Dedifferentiated amniotic fluid mesenchymal stem cell (primary cell): Measurements from ENCODE around the gene RASA2.
A peak's percentile ranks its signal among the peaks of the same experiment; 100 is the strongest.
"Not testable (repeated sequence)": the region's sequence is repeated elsewhere in the genome, so short reads cannot be mapped to it uniquely, and the experiment has no call there.

ENCODE experiments used
- DNase-seq: peaks from one replicate; pipeline ENCODE4 v3.0.0-alpha.2; 2016; ENCODE audit errors: extremely low spot score

Gene RASA2

GRCh38 chr3:141578202-141578973, 91.6 kb downstream of the RASA2 start:
- peak; percentile 15 for DNase-seq

- DNase-seq, result no peak
These were observed 107.5 kb downstream of the RASA2 start for GRCh38 chr3:141594357-141594756.

- DNase-seq, result no peak
These were observed 111.1 kb downstream of the RASA2 start for GRCh38 chr3:141597931-141598330.

GRCh38 chr3:141600331-141600730, 113.5 kb downstream of the RASA2 start:
- no peak for DNase-seq

GRCh38 chr3:141602706-141603105, 115.9 kb downstream of the RASA2 start:
- DNase-seq, result no peak

- no peak for DNase-seq
These were observed 116.7 kb downstream of the RASA2 start for GRCh38 chr3:141603473-141604035.

- no peak for DNase-seq
These were observed 119.1 kb downstream of the RASA2 start for GRCh38 chr3:141605883-141606282.

- DNase-seq, result no peak
These were observed 121.6 kb downstream of the RASA2 start for GRCh38 chr3:141608438-141608837.

- no peak for DNase-seq
These were observed 124.1 kb downstream of the RASA2 start for GRCh38 chr3:141610939-141611338.

GRCh38 chr3:141618103-141618910, 131.5 kb downstream of the RASA2 start:
- DNase-seq, result no peak

- no peak for DNase-seq
These were observed 132.1 kb downstream of the RASA2 start for GRCh38 chr3:141618938-141619337.

- no peak for DNase-seq
These were observed 132.6 kb downstream of the RASA2 start for GRCh38 chr3:141619450-141619849.

GRCh38 chr3:141623691-141624090, 136.9 kb downstream of the RASA2 start:
- no peak for DNase-seq

- no peak for DNase-seq
These were observed 138.7 kb downstream of the RASA2 start for GRCh38 chr3:141625506-141625905.

- not testable (repeated sequence) for DNase-seq
These were observed 141.5 kb downstream of the RASA2 start for GRCh38 chr3:141628334-141628733.

GRCh38 chr3:141628868-141629441, 142.1 kb downstream of the RASA2 start:
- DNase-seq, result not testable (repeated sequence)

- no peak for DNase-seq
These were observed 143.1 kb downstream of the RASA2 start for GRCh38 chr3:141629976-141630375.

GRCh38 chr3:141632779-141633374, 146.1 kb downstream of the RASA2 start:
- DNase-seq, result no peak

GRCh38 chr3:141642215-141642614, 155.4 kb downstream of the RASA2 start:
- no peak for DNase-seq

GRCh38 chr3:141643391-141643790, 156.6 kb downstream of the RASA2 start:
- DNase-seq, result no peak

- DNase-seq, result no peak
These were observed 157.0 kb downstream of the RASA2 start for GRCh38 chr3:141643796-141644195.

GRCh38 chr3:141644931-141645330, 158.1 kb downstream of the RASA2 start:
- peak; percentile 29 for DNase-seq
